ENCODE measurements around the gene XK.
"Not testable (repeated sequence)": the region's sequence is repeated elsewhere in the genome, so short reads cannot be mapped to it uniquely, and the experiment has no call there.

Gene XK

DNA sequence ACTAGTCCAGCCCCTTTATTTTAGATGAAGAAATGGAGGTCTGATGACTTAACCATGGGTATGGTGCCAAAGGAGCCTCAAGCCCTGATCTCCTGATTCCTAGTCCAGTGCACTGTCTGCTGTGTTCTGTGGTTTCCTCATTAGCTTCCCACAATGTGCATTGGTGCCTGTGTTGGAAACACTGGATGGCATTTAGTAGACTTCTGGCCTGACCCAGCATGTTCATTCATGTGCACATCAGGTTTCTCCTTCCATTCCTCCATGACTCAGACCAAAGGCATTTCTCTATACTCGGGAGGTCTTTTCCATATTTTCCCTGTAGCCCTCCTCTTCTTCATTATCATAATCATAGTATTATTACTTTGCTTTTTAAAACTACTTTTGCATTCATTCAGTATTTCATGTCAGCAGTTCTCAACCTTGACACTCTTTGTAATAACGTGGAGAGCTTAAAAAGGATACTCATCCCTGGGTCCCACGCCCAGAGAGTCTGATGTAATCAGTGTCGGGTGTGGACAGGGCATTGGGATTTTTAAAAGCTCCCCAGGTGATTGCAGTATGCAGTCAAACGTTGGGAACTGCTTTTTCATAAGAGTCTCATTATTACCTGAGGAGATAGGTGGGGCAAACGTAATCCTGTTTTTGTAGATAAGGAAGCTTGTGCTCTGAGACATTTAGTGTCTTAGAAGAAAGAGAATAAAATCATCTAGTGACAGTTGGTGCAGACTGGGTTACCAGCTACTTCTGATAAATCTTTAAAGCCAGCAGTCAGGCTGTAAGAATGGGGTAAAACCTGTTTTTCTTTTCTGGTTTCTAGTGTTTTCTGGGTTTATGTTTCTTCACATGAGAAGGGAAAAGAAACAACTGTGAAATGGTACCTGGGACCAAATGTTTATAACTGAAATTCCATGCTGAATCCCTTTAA is 40.9 kb upstream of the XK start:
- H3K4me2 ChIP-seq (ENCODE audit: low read length) = no peak overlapping the region
- TF ChIP-seq, protein P1, sequence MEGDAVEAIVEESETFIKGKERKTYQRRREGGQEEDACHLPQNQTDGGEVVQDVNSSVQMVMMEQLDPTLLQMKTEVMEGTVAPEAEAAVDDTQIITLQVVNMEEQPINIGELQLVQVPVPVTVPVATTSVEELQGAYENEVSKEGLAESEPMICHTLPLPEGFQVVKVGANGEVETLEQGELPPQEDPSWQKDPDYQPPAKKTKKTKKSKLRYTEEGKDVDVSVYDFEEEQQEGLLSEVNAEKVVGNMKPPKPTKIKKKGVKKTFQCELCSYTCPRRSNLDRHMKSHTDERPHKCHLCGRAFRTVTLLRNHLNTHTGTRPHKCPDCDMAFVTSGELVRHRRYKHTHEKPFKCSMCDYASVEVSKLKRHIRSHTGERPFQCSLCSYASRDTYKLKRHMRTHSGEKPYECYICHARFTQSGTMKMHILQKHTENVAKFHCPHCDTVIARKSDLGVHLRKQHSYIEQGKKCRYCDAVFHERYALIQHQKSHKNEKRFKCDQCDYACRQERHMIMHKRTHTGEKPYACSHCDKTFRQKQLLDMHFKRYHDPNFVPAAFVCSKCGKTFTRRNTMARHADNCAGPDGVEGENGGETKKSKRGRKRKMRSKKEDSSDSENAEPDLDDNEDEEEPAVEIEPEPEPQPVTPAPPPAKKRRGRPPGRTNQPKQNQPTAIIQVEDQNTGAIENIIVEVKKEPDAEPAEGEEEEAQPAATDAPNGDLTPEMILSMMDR (IDR thresholded peaks at IDR 0.05) = no peak
- H3K9ac ChIP-seq = no peak overlapping the region
- H3K36me3 ChIP-seq (ENCODE audit: control insufficient read depth, insufficient read depth, low read length) = no peaks in the 10 kb centered on the region
- H3K4me1 ChIP-seq = no peaks in the 10 kb centered on the region
- H3K27me3 ChIP-seq (ENCODE audit: control insufficient read depth, insufficient read depth, low read length) = no peaks in the 10 kb centered on the region
- H2AFZ ChIP-seq = no peak overlapping the region
- no peak overlapping the region for H3K27ac ChIP-seq
- H3K79me2 ChIP-seq = no peaks in the 10 kb centered on the region
- H3K9me3 ChIP-seq (ENCODE audit: control insufficient read depth, low read length) = no peaks in the 10 kb centered on the region
- no peak overlapping the region for H3K4me3 ChIP-seq (ENCODE audit: low read depth, low read length)

DNA sequence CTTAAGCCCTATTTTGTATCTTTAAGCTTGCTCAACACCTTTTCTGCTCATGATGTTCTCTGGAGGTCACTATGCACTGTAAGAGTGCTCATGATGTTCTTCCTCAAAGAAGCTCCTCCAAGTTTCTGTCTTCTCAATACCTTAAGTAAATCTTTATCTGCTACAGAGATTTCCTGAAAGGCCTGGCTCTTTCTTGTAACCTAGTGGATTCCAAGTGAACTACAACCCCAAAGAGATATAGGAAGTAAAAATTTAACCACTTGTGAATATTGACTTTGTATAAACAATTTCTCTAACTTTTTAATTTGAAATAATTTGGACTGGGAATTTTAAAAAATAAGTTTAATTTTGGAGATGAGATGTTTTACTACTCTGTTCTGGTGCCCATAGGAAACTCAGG is 39.3 kb upstream of the XK start:
- no peaks in the 10 kb centered on the region for H3K9me3 ChIP-seq (ENCODE audit: control insufficient read depth, low read length)
- no peak overlapping the region for H3K4me2 ChIP-seq (ENCODE audit: low read length)
- no peaks in the 10 kb centered on the region for H3K4me1 ChIP-seq
- no peaks in the 10 kb centered on the region for H3K36me3 ChIP-seq (ENCODE audit: control insufficient read depth, insufficient read depth, low read length)
- H3K9ac ChIP-seq = no peak overlapping the region
- H3K79me2 ChIP-seq = no peaks in the 10 kb centered on the region
- no peak overlapping the region for H2AFZ ChIP-seq
- TF ChIP-seq, protein P1 (IDR thresholded peaks at IDR 0.05) = no peak
- H3K27ac ChIP-seq = no peak overlapping the region
- no peaks in the 10 kb centered on the region for H3K27me3 ChIP-seq (ENCODE audit: control insufficient read depth, insufficient read depth, low read length)
- H3K4me3 ChIP-seq (ENCODE audit: low read depth, low read length) = no peak overlapping the region

DNA sequence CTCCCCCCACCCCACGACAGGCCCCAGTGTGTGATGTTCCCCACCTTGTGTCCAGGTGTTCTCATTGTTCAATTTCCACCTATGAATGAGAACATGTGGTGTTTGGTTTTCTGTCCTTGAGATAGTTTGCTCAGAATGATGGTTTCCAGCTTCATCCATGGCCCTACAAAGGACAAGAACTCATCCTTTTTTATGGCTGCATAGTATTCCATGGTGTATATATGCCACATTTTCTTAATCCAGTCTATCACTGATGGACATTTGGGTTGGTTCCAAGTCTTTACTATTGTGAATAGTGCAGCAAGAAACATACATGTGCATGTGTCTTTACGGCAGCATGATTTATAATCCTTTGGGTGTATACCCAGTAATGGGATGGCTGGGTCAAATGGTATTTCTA is 34.7 kb upstream of the XK start:
- not testable (repeated sequence) for H3K4me1 ChIP-seq; H3K9ac ChIP-seq; H3K4me3 ChIP-seq (ENCODE audit: low read depth, low read length); H3K27me3 ChIP-seq (ENCODE audit: control insufficient read depth, insufficient read depth, low read length); H2AFZ ChIP-seq; H3K79me2 ChIP-seq; H3K9me3 ChIP-seq (ENCODE audit: control insufficient read depth, low read length); H3K4me2 ChIP-seq (ENCODE audit: low read length); H3K27ac ChIP-seq; H3K36me3 ChIP-seq (ENCODE audit: control insufficient read depth, insufficient read depth, low read length)

DNA sequence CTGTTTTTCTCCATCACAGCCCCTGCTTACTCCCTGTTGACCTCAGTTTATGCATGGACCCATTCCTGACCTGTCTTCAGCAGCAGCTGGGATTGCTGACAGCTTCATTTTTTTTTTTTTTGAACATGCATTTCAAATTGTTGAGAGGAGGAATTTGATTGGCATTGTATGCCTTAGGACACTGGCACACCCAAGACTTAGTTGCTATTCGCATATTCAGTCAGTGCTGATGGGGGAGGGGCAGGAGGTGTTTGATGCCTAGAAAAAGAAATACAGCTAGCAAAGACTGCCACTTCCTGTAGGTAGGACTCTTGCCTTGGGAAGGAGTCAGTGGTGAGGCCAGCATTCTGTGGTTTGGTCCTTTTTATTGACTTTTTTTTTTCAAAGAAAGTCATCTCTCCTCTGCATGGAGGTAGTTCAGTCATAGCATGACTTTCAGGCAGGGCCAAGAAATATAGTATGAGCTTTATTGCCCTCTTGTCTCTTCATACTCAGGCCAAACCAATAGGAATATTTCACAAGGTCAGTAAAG is 33.6 kb upstream of the XK start:
- Histone ChIP-seq H2AFZ (no peak overlapping the region), H3K9me3 (ENCODE audit: control insufficient read depth, low read length) (no peaks in the 10 kb centered on the region), H3K27me3 (ENCODE audit: control insufficient read depth, insufficient read depth, low read length) (no peaks in the 10 kb centered on the region), H3K79me2 (no peaks in the 10 kb centered on the region), H3K27ac (no peak overlapping the region), H3K4me2 (ENCODE audit: low read length) (no peak overlapping the region), H3K9ac (no peak overlapping the region), H3K4me1 (no peaks in the 10 kb centered on the region), H3K4me3 (ENCODE audit: low read depth, low read length) (no peak overlapping the region), H3K36me3 (ENCODE audit: control insufficient read depth, insufficient read depth, low read length) (no peaks in the 10 kb centered on the region)
- TF ChIP-seq, protein P1 (IDR thresholded peaks at IDR 0.05) = no peak

DNA sequence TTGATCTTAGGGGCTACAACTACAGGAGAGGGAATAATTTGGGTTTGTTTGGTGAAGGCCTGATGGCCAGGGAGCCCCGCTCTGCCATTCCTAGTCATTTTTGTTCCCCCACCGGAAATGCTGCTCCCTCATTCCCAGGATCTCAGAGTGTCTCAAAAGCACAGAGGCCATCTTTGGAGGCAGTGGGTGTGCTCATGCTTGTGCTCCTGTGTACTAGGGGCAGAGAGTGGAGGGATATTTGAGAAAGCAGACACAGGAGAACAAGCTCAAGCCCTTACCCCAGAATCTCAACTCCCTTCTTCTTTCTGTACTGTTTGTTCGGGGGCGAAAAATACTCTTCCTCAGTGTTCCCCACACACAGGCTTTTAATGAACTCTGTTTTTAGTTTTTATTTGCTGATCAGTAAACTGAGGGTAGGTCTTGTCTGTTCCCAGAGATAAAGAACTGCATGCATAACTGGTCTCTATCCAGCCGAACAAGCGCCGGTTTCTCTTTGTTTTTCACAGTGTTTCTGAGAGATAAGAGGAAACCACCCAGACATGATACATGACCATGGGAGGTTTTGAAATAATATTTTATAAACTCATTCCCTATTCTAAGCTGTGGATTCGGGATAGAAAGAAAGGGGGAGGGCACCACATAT is 32.9 kb upstream of the XK start:
- no peak overlapping the region for H3K9ac ChIP-seq
- H3K27ac ChIP-seq = no peak overlapping the region

More for the DNA sequence above, 32.9 kb upstream of the XK start:
- no peaks in the 10 kb centered on the region for H3K9me3 ChIP-seq (ENCODE audit: control insufficient read depth, low read length)
- no peaks in the 10 kb centered on the region for H3K36me3 ChIP-seq (ENCODE audit: control insufficient read depth, insufficient read depth, low read length)
- no peaks in the 10 kb centered on the region for H3K4me1 ChIP-seq
- no peaks in the 10 kb centered on the region for H3K79me2 ChIP-seq
- no peaks in the 10 kb centered on the region for H3K27me3 ChIP-seq (ENCODE audit: control insufficient read depth, insufficient read depth, low read length)
- H3K4me2 ChIP-seq (ENCODE audit: low read length) = no peak overlapping the region
- H2AFZ ChIP-seq = no peak overlapping the region
- no peak overlapping the region for H3K4me3 ChIP-seq (ENCODE audit: low read depth, low read length)
- TF ChIP-seq, protein P1 (IDR thresholded peaks at IDR 0.05) = no peak
